ENCODE data around the gene ALOX15.
"Not testable (repeated sequence)": the region's sequence is repeated elsewhere in the genome, so short reads cannot be mapped to it uniquely, and the experiment has no call there.

The ALOX15 gene, protein sequence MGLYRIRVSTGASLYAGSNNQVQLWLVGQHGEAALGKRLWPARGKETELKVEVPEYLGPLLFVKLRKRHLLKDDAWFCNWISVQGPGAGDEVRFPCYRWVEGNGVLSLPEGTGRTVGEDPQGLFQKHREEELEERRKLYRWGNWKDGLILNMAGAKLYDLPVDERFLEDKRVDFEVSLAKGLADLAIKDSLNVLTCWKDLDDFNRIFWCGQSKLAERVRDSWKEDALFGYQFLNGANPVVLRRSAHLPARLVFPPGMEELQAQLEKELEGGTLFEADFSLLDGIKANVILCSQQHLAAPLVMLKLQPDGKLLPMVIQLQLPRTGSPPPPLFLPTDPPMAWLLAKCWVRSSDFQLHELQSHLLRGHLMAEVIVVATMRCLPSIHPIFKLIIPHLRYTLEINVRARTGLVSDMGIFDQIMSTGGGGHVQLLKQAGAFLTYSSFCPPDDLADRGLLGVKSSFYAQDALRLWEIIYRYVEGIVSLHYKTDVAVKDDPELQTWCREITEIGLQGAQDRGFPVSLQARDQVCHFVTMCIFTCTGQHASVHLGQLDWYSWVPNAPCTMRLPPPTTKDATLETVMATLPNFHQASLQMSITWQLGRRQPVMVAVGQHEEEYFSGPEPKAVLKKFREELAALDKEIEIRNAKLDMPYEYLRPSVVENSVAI

GRCh38 chr17:4641297-4642195 is at the start of gene ALOX15:
Gene ALOX15, minus strand, starts transcription at chr17:4641678. Its CDS starts 27 bp downstream, at chr17:4641651.
- DNase-seq: no peak

DNA sequence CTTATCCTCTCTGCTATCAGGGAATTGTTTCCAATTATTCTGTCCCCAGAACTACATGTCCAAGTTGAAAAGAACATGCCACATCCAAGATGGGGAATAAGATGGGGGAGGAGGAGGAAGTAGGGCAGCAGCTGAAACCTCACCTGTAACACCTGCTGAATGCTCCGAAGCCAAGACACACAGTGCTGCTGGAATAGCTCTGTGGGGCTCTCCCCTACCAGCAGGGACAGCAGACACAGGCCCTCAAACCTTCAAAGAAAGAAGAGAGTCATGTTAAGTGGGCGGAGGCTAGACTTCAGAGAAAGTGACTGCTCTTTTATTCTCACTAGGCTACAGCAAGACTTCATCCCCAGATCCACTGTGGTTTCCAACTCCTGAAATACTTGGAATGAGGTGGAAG is 49.3 kb upstream of the ALOX15 start:
- no peak for DNase-seq

- not testable (repeated sequence) for DNase-seq
Observed at GRCh38 chr17:4689872-4690271, 48.4 kb upstream of the ALOX15 start.

DNA sequence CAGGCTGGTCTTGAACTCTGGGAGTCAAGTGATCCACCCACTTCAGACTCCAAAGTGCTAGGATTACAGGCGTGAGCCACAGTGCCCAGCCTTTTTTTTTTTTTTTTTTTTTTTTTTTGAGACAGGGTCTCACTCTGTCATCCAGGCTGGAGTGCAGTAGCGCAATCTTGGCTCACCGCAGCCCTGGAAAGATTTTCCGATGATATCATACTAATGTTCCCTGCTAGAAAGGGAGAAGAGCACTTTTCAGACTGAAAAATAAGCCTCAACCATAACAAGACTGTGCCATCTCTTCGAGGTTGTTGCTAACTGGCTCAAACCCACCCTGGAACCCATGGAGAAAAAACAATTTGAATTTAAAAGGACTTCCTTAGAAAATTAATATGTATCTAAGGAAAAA is 42.3 kb upstream of the ALOX15 start:
- DNase-seq: not testable (repeated sequence)

GRCh38 chr17:4679658-4680057 is 38.2 kb upstream of the ALOX15 start:
- no peak for DNase-seq

GRCh38 chr17:4678448-4679026 is 37.1 kb upstream of the ALOX15 start:
- DNase-seq: no peak

GRCh38 chr17:4676791-4677190 is 35.3 kb upstream of the ALOX15 start:
- DNase-seq: no peak

DNA sequence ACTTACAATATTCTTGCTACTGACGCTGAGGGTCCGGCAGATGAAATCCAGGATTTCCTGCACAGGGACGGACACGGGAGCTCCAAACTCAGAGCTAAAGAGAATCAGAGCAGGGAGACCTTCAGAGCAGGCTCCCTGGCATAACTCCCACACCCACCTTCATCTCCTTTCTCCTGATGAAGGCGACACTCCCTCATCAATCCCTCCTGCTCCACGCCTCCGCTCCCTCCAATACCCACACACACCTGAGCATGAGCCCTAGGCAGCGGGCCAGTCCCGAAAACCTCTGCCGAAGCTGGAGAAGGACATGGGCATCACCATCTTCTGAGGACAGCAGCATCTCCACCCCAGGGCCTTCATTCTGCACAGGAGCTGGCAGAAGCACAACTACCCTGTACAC is 34.3 kb upstream of the ALOX15 start:
- DNase-seq: no peak

DNA sequence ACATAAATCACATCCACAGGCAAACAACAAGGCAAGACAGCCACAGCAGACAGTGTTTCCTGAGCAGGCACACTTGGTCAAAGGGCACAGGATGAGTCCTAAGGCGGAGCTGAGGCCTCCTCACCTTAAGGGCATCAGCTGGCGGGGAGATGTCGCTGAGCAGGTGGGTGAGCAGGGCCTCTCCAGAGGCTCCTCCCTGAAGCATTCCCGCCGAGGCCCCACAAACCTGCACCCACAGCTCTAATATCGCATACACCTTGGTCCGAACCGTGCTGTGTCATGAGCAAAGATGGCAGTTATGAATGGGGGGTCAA is 33.2 kb upstream of the ALOX15 start:
- no peak for DNase-seq

GRCh38 chr17:4673986-4674684 is 32.7 kb upstream of the ALOX15 start:
- DNase-seq: no peak

GRCh38 chr17:4673169-4673568 is 31.7 kb upstream of the ALOX15 start:
- DNase-seq: no peak

- DNase-seq: no peak
Observed at GRCh38 chr17:4672751-4673150, 31.3 kb upstream of the ALOX15 start.

- no peak for DNase-seq
Observed at GRCh38 chr17:4672055-4672630, 30.7 kb upstream of the ALOX15 start.

GRCh38 chr17:4667166-4667565 is 25.7 kb upstream of the ALOX15 start:
- no peak for DNase-seq

DNA sequence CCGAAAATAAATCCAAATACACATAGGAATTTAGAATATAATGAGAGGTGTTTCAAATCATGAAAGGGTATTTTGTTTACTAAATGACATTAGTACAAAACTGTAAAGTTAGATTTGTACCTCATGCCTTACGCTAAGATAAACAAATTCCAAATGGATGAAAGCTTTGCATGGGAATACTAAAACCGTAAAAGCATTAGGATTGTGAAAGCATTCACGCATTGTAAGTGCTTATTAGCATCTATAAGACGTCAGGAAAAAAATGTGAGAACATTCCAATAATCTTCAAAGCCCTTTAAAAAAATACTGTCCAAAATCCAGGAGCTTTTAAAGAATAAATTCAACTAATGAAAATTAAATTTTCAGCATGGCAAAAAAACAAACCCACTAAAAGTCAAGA is 24.8 kb upstream of the ALOX15 start:
- DNase-seq: no peak

DNA sequence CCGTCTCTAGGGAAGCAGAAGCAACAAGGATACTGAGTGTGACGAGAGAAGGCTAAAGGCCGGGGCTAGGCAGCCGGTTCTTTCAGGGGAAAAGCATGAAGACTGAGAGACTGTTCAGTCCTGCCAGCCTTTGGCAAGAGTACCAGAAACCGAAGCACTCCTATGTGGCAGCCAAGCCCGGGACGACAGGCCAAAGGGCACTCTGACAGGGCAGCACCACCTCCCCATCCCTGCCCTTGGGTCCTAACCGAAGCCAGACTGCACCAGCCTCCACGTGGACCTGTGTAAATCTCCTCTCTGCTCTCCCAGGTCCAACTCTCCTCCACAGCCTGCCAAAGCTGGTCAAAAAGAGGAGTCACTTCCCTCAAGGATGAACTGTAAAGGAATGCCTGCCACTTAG is 23.5 kb upstream of the ALOX15 start:
- no peak for DNase-seq

DNA sequence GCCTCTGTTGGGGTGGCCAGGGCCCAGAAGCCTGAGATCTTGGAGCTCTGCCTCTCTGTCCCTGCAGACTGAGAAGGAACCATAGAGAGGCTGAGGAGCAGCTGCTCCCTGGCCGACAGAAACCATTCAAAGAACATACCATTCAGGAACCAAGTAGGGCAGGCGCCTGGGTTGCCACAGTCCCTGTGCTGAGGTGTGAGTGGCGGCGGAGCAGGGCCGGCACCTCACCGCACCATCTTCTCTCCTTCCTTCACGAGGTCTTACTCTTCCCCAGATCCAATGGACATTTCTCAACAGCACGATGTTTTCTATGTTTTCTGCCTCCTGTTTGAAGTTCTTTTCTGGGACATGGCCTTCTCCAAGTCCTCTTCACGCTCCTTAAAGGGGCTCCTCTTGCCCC is 22.8 kb upstream of the ALOX15 start:
- no peak for DNase-seq

GRCh38 chr17:4663711-4664110 is 22.2 kb upstream of the ALOX15 start:
- DNase-seq: no peak

DNA sequence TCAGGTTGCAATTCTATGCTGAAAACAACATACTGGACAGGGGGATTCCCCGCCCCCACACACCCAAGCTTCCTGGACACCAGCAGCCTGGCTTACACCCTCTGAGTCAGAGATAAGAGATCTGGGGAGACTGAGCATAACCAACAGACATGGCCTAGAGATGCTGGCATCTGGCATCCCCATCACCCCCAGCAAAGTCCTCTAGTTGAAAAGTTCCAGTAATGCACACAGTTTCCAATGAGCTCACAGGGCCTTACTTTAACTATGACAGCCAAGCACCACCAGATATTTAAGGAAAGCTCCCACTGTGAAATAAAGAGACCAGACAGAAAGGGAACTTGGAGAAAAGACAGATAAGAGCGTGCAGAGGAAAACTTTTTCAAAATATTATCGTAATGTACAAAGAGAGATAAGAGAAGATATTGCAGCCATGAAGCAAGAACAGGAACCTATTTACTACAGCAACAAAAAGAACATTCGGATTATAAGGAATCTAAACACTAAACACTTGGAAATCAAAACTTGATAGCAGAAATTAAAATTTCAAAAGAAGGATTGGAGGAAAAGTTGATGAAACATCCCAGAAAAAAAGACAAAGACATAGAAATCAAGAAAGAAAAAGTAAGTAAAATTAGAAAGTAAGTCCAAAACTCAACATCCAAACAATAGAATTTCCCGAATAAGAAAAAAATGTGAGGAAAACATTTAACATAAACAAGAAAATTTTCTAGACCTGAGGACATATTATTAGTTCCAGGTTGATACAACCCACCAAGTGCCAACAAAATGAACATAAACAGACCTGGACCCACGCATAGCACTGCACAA is 17.2 kb upstream of the ALOX15 start:
- no peak for DNase-seq

GRCh38 chr17:4657678-4658077 is 16.2 kb upstream of the ALOX15 start:
- DNase-seq: no peak
